ENCODE data around the gene ZBTB16.

GRCh38 chr11:114260483-114260882 lies 201.0 kb downstream of the ZBTB16 start:
- TF ChIP-seq ZFP3 (tag by site-specific recombination; IDR thresholded peaks at IDR 0.05; ENCODE audit: low read depth): no peak
- TF ChIP-seq GLI4 (tag by site-specific recombination; IDR thresholded peaks at IDR 0.05): no peak
- no peak for TF ChIP-seq CTCF (tag by site-specific recombination; IDR thresholded peaks at IDR 0.05)
- no peak for TF ChIP-seq ZNF24 (tag by site-specific recombination; IDR thresholded peaks at IDR 0.05)
- no peak for TF ChIP-seq ZNF776 (tag by site-specific recombination; IDR thresholded peaks at IDR 0.05; ENCODE audit: borderline replicate concordance)
- no peak for TF ChIP-seq PATZ1 (tag by site-specific recombination; IDR thresholded peaks at IDR 0.05)
- TF ChIP-seq ZBTB21 (tag by site-specific recombination; IDR thresholded peaks at IDR 0.05): no peak
- no peak for TF ChIP-seq BCL11A (tag by site-specific recombination; IDR thresholded peaks at IDR 0.05; ENCODE audit: low read depth)
- TF ChIP-seq ZNF341 (tag by site-specific recombination; IDR thresholded peaks at IDR 0.05; ENCODE audit: low read depth): no peak
- no peak for TF ChIP-seq ZNF121 (tag by site-specific recombination; IDR thresholded peaks at IDR 0.05)

Measured in HEK293 (cell line).